Astrocyte (in vitro differentiated cells and primary cell): ENCODE data around the gene PPP1CC. TPM values are rescaled to one million over a fixed set of nuclear protein-coding genes. Genes with fewer than 3 reads are reported as not detected.
"Not testable (repeated sequence)": the region's sequence is repeated elsewhere in the genome, so short reads cannot be mapped to it uniquely, and the experiment has no call there.

Source experiments
- DNase-seq: peaks from one replicate; pipeline ENCODE4 v3.0.0-alpha.2; 2010; ENCODE audit warnings: low read depth
- FAIRE-seq: peaks from 2 replicates; lab custom pipeline; 2011; peaks lifted over from hg19 to GRCh38; lab: Jason Lieb, UNC
- H2AFZ ChIP-seq: 2 replicates; pipeline ENCODE4 v1.6.0; 2012; ENCODE audit warnings: low read depth, low read length, inconsistent platforms
- H3K27ac ChIP-seq: 2 replicates; pipeline ENCODE4 v1.5.1; 2011; ENCODE audit warnings: low read depth, low read length, inconsistent platforms
- H3K27me3 ChIP-seq: 2 replicates; pipeline ENCODE4 v1.6.0; 2011; ENCODE audit warnings: low read length, inconsistent platforms; ENCODE audit not compliant: insufficient read depth
- H3K36me3 ChIP-seq: 2 replicates; pipeline ENCODE4 v1.5.1; 2011; ENCODE audit warnings: low read length, inconsistent platforms; ENCODE audit not compliant: insufficient read depth
- H3K4me1 ChIP-seq: 2 replicates; pipeline ENCODE4 v1.5.1; 2011; ENCODE audit warnings: low read length, inconsistent platforms; ENCODE audit not compliant: insufficient read depth
- H3K4me2 ChIP-seq: 2 replicates; pipeline ENCODE4 v1.6.0; 2012; ENCODE audit warnings: low read length, inconsistent platforms
- H3K4me3 ChIP-seq: 2 replicates; pipeline ENCODE4 v1.5.1; 2011; ENCODE audit warnings: low read depth, mild to moderate bottlenecking, low read length, inconsistent platforms; ENCODE audit not compliant: insufficient read depth
- H3K79me2 ChIP-seq: 2 replicates; pipeline ENCODE4 v1.6.0; 2012; ENCODE audit warnings: mild to moderate bottlenecking, low read length, inconsistent platforms; ENCODE audit not compliant: insufficient read depth
- H3K9ac ChIP-seq: 2 replicates; pipeline ENCODE4 v1.6.0; 2012; ENCODE audit warnings: mild to moderate bottlenecking, low read length, inconsistent platforms
- H3K9me3 ChIP-seq: 2 replicates; pipeline ENCODE4 v1.5.1; 2012; ENCODE audit warnings: low read depth, mild to moderate bottlenecking, low read length, inconsistent platforms; ENCODE audit not compliant: insufficient read depth
- H4K20me1 ChIP-seq: 2 replicates; pipeline ENCODE4 v1.6.0; 2012; ENCODE audit warnings: low read length, inconsistent platforms; ENCODE audit not compliant: insufficient read depth
- H3K27ac Mint-ChIP-seq: one replicate; pipeline ENCODE4 v1.8.0; 2021; ENCODE audit warnings: mild to moderate bottlenecking, mixed read lengths; ENCODE audit not compliant: unreplicated experiment
- H3K27me3 Mint-ChIP-seq: one replicate; pipeline ENCODE4 v1.8.0; 2021; ENCODE audit warnings: low read depth, mixed read lengths; ENCODE audit not compliant: unreplicated experiment
- H3K36me3 Mint-ChIP-seq: one replicate; pipeline ENCODE4 v1.8.0; 2021; ENCODE audit warnings: low read depth, mixed read lengths; ENCODE audit not compliant: unreplicated experiment
- H3K4me1 Mint-ChIP-seq: one replicate; pipeline ENCODE4 v1.8.0; 2021; ENCODE audit warnings: low read depth, mixed read lengths; ENCODE audit not compliant: unreplicated experiment
- H3K4me3 Mint-ChIP-seq: one replicate; pipeline ENCODE4 v1.8.0; 2021; ENCODE audit warnings: mild to moderate bottlenecking, moderate library complexity, mixed read lengths; ENCODE audit not compliant: unreplicated experiment
- H3K9me3 Mint-ChIP-seq: one replicate; pipeline ENCODE4 v1.8.0; 2021; ENCODE audit warnings: mild to moderate bottlenecking, mixed read lengths; ENCODE audit not compliant: unreplicated experiment
- EZH2 ChIP-seq: IDR thresholded peaks from 2 replicates; pipeline ENCODE4 v1.6.1; 2012; ENCODE audit warnings: mild to moderate bottlenecking, low read length, inconsistent platforms; ENCODE audit not compliant: insufficient read depth
- total RNA-seq: library from RNA; stranded (reverse); gene quantifications from 2 replicates; pipeline ENCODE4 v1.2.1, GENCODE V29; 2021
- TF ChIP-seq, protein P1 (sequence below): IDR thresholded peaks from 2 replicates; pipeline ENCODE4 v1.5.1; 2011; ENCODE audit warnings: low read depth, mild to moderate bottlenecking, inconsistent platforms, low read length, moderate library complexity; ENCODE audit not compliant: insufficient read depth

Gene PPP1CC
- total RNA-seq, 1 donor from 2014 or later: 107 TPM

DNA sequence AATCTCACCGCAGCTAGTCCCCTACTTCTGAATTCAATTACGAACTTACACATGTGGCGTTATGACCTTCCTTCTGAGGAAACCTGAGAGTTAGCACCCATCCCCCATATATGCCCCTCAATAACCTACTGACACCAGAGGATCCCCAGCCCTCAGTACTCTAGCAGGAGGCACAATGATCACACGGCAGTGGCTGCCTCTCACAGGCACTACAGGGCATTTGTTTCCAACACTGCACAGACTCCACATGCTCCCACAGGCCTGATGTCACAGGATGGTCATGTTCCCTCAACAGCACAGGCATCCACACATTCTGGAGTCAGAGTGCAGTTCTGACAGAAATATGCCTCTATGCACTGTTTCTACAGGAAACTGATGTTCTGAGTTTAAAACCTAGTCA lies 17.4 kb downstream of the PPP1CC start:
- Histone ChIP-seq H3K4me3 (no peak overlapping the region), H4K20me1 (peaks cover 72% of the 10 kb centered on the region), H3K9me3 (no peaks in the 10 kb centered on the region), H2AFZ (no peak overlapping the region), H3K4me1 (no peaks in the 10 kb centered on the region), H3K4me2 (no peak overlapping the region), H3K27me3 (no peaks in the 10 kb centered on the region), H3K9ac (no peak overlapping the region), H3K36me3 (peaks cover 52% of the 10 kb centered on the region), H3K27ac (no peak overlapping the region), H3K79me2 (peaks cover 51% of the 10 kb centered on the region)
- TF ChIP-seq EZH2: no peak
- TF ChIP-seq, protein P1, sequence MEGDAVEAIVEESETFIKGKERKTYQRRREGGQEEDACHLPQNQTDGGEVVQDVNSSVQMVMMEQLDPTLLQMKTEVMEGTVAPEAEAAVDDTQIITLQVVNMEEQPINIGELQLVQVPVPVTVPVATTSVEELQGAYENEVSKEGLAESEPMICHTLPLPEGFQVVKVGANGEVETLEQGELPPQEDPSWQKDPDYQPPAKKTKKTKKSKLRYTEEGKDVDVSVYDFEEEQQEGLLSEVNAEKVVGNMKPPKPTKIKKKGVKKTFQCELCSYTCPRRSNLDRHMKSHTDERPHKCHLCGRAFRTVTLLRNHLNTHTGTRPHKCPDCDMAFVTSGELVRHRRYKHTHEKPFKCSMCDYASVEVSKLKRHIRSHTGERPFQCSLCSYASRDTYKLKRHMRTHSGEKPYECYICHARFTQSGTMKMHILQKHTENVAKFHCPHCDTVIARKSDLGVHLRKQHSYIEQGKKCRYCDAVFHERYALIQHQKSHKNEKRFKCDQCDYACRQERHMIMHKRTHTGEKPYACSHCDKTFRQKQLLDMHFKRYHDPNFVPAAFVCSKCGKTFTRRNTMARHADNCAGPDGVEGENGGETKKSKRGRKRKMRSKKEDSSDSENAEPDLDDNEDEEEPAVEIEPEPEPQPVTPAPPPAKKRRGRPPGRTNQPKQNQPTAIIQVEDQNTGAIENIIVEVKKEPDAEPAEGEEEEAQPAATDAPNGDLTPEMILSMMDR: no peak
- H3K27me3 Mint-ChIP-seq: no peaks in the 10 kb centered on the region
- H3K9me3 Mint-ChIP-seq: no peaks in the 10 kb centered on the region
- H3K27ac Mint-ChIP-seq: no peak overlapping the region
- DNase-seq (no peak), FAIRE-seq (no peak)
- no peak overlapping the region for H3K4me3 Mint-ChIP-seq
- peaks cover 21% of the 10 kb centered on the region for H3K36me3 Mint-ChIP-seq
- H3K4me1 Mint-ChIP-seq: no peaks in the 10 kb centered on the region

- Histone ChIP-seq H3K79me2 (peaks cover 33% of the 10 kb centered on the region), H4K20me1 (peaks cover 68% of the 10 kb centered on the region), H3K36me3 (peaks cover 64% of the 10 kb centered on the region)
- H3K27ac Mint-ChIP-seq, DNase-seq, FAIRE-seq, H3K4me3 ChIP-seq, H3K4me3 Mint-ChIP-seq, H3K4me1 Mint-ChIP-seq, H3K27me3 ChIP-seq, H3K27me3 Mint-ChIP-seq, H3K27ac ChIP-seq, H3K9me3 Mint-ChIP-seq, H3K9ac ChIP-seq, H2AFZ ChIP-seq, H3K4me2 ChIP-seq, H3K9me3 ChIP-seq, H3K4me1 ChIP-seq: not testable (repeated sequence)
- peaks cover 20% of the 10 kb centered on the region for H3K36me3 Mint-ChIP-seq
Observed at GRCh38 chr12:110722892-110723291, 19.8 kb downstream of the PPP1CC start.

DNA sequence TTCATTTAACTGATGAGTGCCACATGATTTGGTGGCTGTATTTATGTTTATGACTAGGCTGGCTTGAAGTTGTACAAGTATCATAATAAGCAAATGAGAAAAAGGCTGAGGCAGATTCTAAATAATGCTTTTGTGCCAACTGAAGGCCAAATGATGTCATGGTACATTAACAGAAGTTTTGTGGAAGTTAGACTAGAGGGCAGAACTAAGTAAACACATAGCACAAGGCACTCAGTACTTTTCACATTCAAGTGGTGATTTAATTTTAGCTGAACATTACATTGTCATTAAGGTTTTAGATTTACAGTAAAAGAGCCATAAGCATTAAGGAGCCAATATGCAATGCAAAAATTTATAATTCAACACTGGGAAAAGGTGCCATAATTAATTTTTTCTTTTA lies 21.1 kb downstream of the PPP1CC start:
- Histone ChIP-seq H2AFZ (no peak overlapping the region), H3K4me2 (no peak overlapping the region), H4K20me1 (peaks cover 60% of the 10 kb centered on the region), H3K4me1 (no peaks in the 10 kb centered on the region), H3K9me3 (no peaks in the 10 kb centered on the region), H3K9ac (no peak overlapping the region), H3K79me2 (peaks cover 21% of the 10 kb centered on the region), H3K36me3 (peaks cover 60% of the 10 kb centered on the region), H3K27ac (no peak overlapping the region), H3K4me3 (no peak overlapping the region), H3K27me3 (no peaks in the 10 kb centered on the region)
- H3K4me3 Mint-ChIP-seq: no peak overlapping the region
- H3K4me1 Mint-ChIP-seq: no peaks in the 10 kb centered on the region
- TF ChIP-seq, protein P1: no peak
- no peak for TF ChIP-seq EZH2
- no peaks in the 10 kb centered on the region for H3K27me3 Mint-ChIP-seq
- FAIRE-seq: no peak
- H3K36me3 Mint-ChIP-seq: peaks cover 17% of the 10 kb centered on the region
- no peak for DNase-seq
- H3K9me3 Mint-ChIP-seq: no peaks in the 10 kb centered on the region
- H3K27ac Mint-ChIP-seq: no peak overlapping the region
